HCT116 (cell line): ENCODE results near the gene C9orf78. TPM values are rescaled to one million over a fixed set of nuclear protein-coding genes. Genes with fewer than 3 reads are reported as not detected.

Experiments used
- ATAC-seq: fragments of 200-7000 bp; cut with Tn5 transposase; 2 replicates; pipeline ENCODE4 v1.9.1; 2020; ENCODE audit warnings: mild to moderate bottlenecking, moderate library complexity
- BruUV-seq: library from RNA; stranded (reverse); fragments of 400-500 nt; replicated peaks from 2 replicates; lab custom pipeline; 2021; lab: Mats Ljungman, UMichigan
- CTCF ChIA-PET: fragments of 300-600 bp; sonication (Branson Sonifier 250); formaldehyde crosslinking; loops from one replicate; lab custom pipeline; 2021; ENCODE audit warnings: antibody characterized with exemption; lab: Charles Lee
- POLR2A ChIA-PET: fragments of 300-600, 350-600 bp; sonication (Branson Sonifier 250); formaldehyde crosslinking; loops from one replicate; lab custom pipeline; 2021; ENCODE audit warnings: antibody characterized with exemption; lab: Charles Lee
- RAD21 ChIA-PET, 2 experiments: fragments of 300-600 bp; sonication (Branson Sonifier 250); formaldehyde crosslinking; loops; one replicate each; lab custom pipeline; 2023; ENCODE audit warnings: low total read pairs in 2 of 2; ENCODE audit not compliant: uncharacterized antibody in 2 of 2, unreplicated experiment in 2 of 2, low non-redundant PET in 1 of 2; lab: Charles Lee
- DNase-seq: peaks from one replicate; pipeline ENCODE4 v3.0.0-alpha.2; 2010; ENCODE audit warnings: low read depth, low spot score
- H2AFZ ChIP-seq: fragments of 200-600 bp; shearing (Covaris generic), sonication (generic); 2 replicates; pipeline ENCODE4 v1.6.1; 2017; ENCODE audit warnings: low read depth, mixed run types, mixed read lengths, antibody characterized with exemption, low read length; ENCODE audit not compliant: poor library complexity, severe bottlenecking
- H3K27ac ChIP-seq: 2 replicates; pipeline ENCODE4 v1.5.1; 2012; ENCODE audit warnings: low read depth, low read length
- H3K27me3 ChIP-seq: fragments of 200-600 bp; sonication (generic); 2 replicates; pipeline ENCODE4 v1.6.1; 2016; ENCODE audit warnings: mixed run types, low read length, mixed read lengths; ENCODE audit not compliant: insufficient read depth
- H3K36me3 ChIP-seq, 2 experiments: fragments of 200-500 bp in 1 of 2; fragments of 200-600 bp in 1 of 2; sonication (Bioruptor generic) in 1 of 2; sonication (generic) in 1 of 2; 2 replicates each; pipeline versions ENCODE4 v1.5.1 to v1.6.1; 2014 to 2016; ENCODE audit warnings: low read length in 2 of 2, inconsistent platforms in 1 of 2, mixed read lengths in 1 of 2, mixed run types in 1 of 2; ENCODE audit not compliant: insufficient read depth in 2 of 2, control insufficient read depth in 1 of 2
- H3K4me1 ChIP-seq, 2 experiments: fragments of 200-600 bp in 1 of 2; sonication (generic) in 1 of 2; 2 replicates each; pipeline versions ENCODE4 v1.5.1 to v1.6.1; 2012 to 2017; ENCODE audit warnings: low read length in 2 of 2, inconsistent platforms in 1 of 2, mild to moderate bottlenecking in 1 of 2, mixed read lengths in 1 of 2, mixed run types in 1 of 2, moderate library complexity in 1 of 2; ENCODE audit not compliant: insufficient read depth in 2 of 2, control insufficient read depth in 1 of 2
- H3K4me2 ChIP-seq: fragments of 200-600 bp; sonication (generic); 2 replicates; pipeline ENCODE4 v1.6.1; 2017; ENCODE audit warnings: mixed run types, low read length, mixed read lengths
- H3K4me3 ChIP-seq, 2 experiments: fragments of 200-600 bp in 1 of 2; sonication (generic) in 1 of 2; replicated peaks in 1 of 2; 2 replicates each; pipeline ENCODE4 v1.5.1; 2011 to 2016; ENCODE audit warnings: low read length in 2 of 2, control low read depth in 1 of 2, low read depth in 1 of 2, mild to moderate bottlenecking in 1 of 2, mixed read lengths in 1 of 2, mixed run types in 1 of 2
- H3K79me2 ChIP-seq: fragments of 200-600 bp; sonication (generic); 2 replicates; pipeline ENCODE4 v1.6.1; 2017; ENCODE audit warnings: mild to moderate bottlenecking, mixed run types, low read length, moderate library complexity, mixed read lengths; ENCODE audit not compliant: insufficient read depth
- H3K9ac ChIP-seq: fragments of 200-600 bp; sonication (generic); 2 replicates; pipeline ENCODE4 v1.6.1; 2016; ENCODE audit warnings: low read length, mixed read lengths
- H3K9me2 ChIP-seq: fragments of 200-600 bp; sonication (generic), shearing (Covaris generic); 2 replicates; pipeline ENCODE4 v1.6.1; 2017; ENCODE audit warnings: mixed run types, mild to moderate bottlenecking, moderate library complexity; ENCODE audit not compliant: insufficient read depth
- H3K9me3 ChIP-seq, 2 experiments: fragments of 200-500 bp in 1 of 2; fragments of 200-600 bp in 1 of 2; sonication (Bioruptor generic) in 1 of 2; sonication (generic) in 1 of 2; 2 replicates each; pipeline ENCODE4 v1.6.1; 2014 to 2017; ENCODE audit warnings: low read length in 2 of 2, mixed read lengths in 2 of 2, inconsistent platforms in 1 of 2, low read depth in 1 of 2, mild to moderate bottlenecking in 1 of 2, mixed run types in 1 of 2, moderate library complexity in 1 of 2; ENCODE audit not compliant: control insufficient read depth in 1 of 2, insufficient read depth in 1 of 2
- H4K20me1 ChIP-seq: fragments of 200-600 bp; sonication (generic), shearing (Covaris generic); 2 replicates; pipeline ENCODE4 v1.6.1; 2017; ENCODE audit warnings: mixed run types, mild to moderate bottlenecking, moderate library complexity; ENCODE audit not compliant: insufficient read depth
- CBX3 ChIP-seq: IDR thresholded peaks from 2 replicates; pipeline ENCODE4 v1.6.1; 2012; ENCODE audit warnings: low read depth
- CEBPB ChIP-seq: IDR thresholded peaks from 2 replicates; pipeline ENCODE4 v1.6.1; 2012; ENCODE audit warnings: low read depth
- ELF1 ChIP-seq: IDR thresholded peaks from 2 replicates; pipeline ENCODE4 v1.6.1; 2012; ENCODE audit warnings: low read depth, borderline replicate concordance
- EZH2phosphoT487 ChIP-seq: fragments of 200-600 bp; IDR thresholded peaks from 2 replicates; pipeline ENCODE4 v1.6.1; 2018; ENCODE audit warnings: antibody characterized with exemption, borderline replicate concordance
- FOSL1 ChIP-seq: IDR thresholded peaks from 2 replicates; pipeline ENCODE4 v1.6.1; 2012; ENCODE audit warnings: low read depth
- JUND ChIP-seq: IDR thresholded peaks from 2 replicates; pipeline ENCODE4 v1.6.1; 2012
- POLR2A ChIP-seq: IDR thresholded peaks from 2 replicates; pipeline ENCODE4 v1.7.0; 2011; ENCODE audit warnings: borderline replicate concordance; ENCODE audit not compliant: insufficient read depth, insufficient read length; ENCODE audit errors: extremely low read depth
- SRF ChIP-seq: IDR thresholded peaks from 2 replicates; pipeline ENCODE4 v1.6.1; 2012; ENCODE audit warnings: low read depth
- TCF7L2 ChIP-seq: IDR thresholded peaks from 2 replicates; pipeline ENCODE4 v1.7.0; 2011; ENCODE audit warnings: borderline replicate concordance, inconsistent platforms; ENCODE audit not compliant: insufficient read depth, insufficient read length; ENCODE audit errors: extremely low read depth
- YY1 ChIP-seq: IDR thresholded peaks from 2 replicates; pipeline ENCODE4 v1.6.1; 2011; ENCODE audit warnings: low read length, low read depth, moderate library complexity, mild to moderate bottlenecking; ENCODE audit not compliant: insufficient replicate concordance; ENCODE audit errors: extremely low read depth
- ZFX ChIP-seq: fragments of 450-650 bp; IDR thresholded peaks from 2 replicates; pipeline ENCODE4 v1.6.1; 2017
- ZNF274 ChIP-seq: fragments of 200-500 bp; sonication (Bioruptor generic); IDR thresholded peaks from 2 replicates; pipeline ENCODE4 v1.6.1; 2014; ENCODE audit warnings: mild to moderate bottlenecking, low read depth, low read length, inconsistent platforms
- intact Hi-C: fragments of 100-400 bp; cut with micrococcal nuclease; formaldehyde crosslinking; loops from 2 replicates; pipeline ENCODE4 v1.10.0; 2022
- total RNA-seq: library from RNA; stranded (reverse); gene quantifications from one replicate; pipeline ENCODE4 v1.2.1, GENCODE V29; 2021; ENCODE audit not compliant: unreplicated experiment
- TF ChIP-seq, protein P1 (sequence below): IDR thresholded peaks from 2 replicates; pipeline ENCODE4 v1.6.1; 2011; ENCODE audit warnings: mild to moderate bottlenecking, low read length, moderate library complexity; ENCODE audit not compliant: insufficient replicate concordance; ENCODE audit errors: extremely low read depth
- TF ChIP-seq, protein P2 (sequence below), 3 experiments: fragments of 200-600 bp in 1 of 3; sonication (generic) in 1 of 3; IDR thresholded peaks in 2 of 3; conservative IDR thresholded peaks in 1 of 3; 2 replicates each; pipeline ENCODE4 v1.5.1; 2012 to 2017; ENCODE audit warnings: low read depth in 2 of 3, low read length in 2 of 3, antibody characterized with exemption in 1 of 3, borderline replicate concordance in 1 of 3, control low read depth in 1 of 3, mild to moderate bottlenecking in 1 of 3, mixed read lengths in 1 of 3, mixed run types in 1 of 3, moderate library complexity in 1 of 3; ENCODE audit not compliant: insufficient read depth in 1 of 3

The C9orf78 gene
- total RNA-seq, 1 experiment from 2014 or later: 41.4 TPM

DNA sequence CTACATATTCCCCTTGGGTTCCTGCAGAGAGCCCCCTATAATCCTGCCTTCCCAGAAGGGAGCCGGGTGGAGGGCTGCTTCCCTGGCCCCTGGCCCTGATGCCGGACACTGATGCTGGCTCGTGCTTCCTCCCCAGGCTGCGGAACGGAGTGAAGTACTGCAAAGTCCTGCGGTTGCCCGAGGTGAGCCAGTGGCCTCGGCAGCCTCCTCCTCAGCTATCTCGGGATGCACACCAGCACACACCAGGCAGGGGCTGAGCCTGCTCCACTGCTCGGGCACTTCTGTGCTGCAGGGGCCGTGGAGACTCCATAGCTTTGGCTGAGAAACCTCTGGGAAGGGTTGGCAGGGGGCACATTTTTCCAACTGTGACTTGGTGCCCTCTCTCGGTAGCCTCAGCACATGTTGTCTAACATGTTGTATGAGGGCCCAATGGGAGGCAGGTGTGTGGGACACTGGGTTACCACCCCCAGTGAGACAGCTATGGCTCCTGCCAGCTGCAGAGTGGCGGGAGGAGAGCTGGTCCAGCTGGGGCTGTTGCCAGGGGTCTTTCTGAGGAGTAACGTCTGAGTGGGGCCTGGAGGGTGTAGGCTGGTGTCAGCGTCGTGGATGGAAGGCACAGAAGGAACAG is 38.6 kb upstream of the C9orf78 start:
- BruUV-seq: no TSS peak

More for the DNA sequence above, 38.6 kb upstream of the C9orf78 start:
- H3K4me3 ChIP-seq: no peak overlapping the region
- H3K4me2 ChIP-seq: no peak overlapping the region
- intact Hi-C loops: no loop called here
- H3K27ac ChIP-seq: no peak overlapping the region
- CTCF ChIA-PET: no interaction called here
- DNase-seq (no peak), ATAC-seq (no peak)
- TF ChIP-seq JUND (no peak), CEBPB (no peak), ZNF274 (no peak), ELF1 (no peak), SRF (no peak), FOSL1 (no peak), YY1 (no peak), ZFX (no peak), CBX3 (no peak), EZH2phosphoT487 (no peak), POLR2A (no peak), TCF7L2 (no peak)
- TF ChIP-seq, protein P1, sequence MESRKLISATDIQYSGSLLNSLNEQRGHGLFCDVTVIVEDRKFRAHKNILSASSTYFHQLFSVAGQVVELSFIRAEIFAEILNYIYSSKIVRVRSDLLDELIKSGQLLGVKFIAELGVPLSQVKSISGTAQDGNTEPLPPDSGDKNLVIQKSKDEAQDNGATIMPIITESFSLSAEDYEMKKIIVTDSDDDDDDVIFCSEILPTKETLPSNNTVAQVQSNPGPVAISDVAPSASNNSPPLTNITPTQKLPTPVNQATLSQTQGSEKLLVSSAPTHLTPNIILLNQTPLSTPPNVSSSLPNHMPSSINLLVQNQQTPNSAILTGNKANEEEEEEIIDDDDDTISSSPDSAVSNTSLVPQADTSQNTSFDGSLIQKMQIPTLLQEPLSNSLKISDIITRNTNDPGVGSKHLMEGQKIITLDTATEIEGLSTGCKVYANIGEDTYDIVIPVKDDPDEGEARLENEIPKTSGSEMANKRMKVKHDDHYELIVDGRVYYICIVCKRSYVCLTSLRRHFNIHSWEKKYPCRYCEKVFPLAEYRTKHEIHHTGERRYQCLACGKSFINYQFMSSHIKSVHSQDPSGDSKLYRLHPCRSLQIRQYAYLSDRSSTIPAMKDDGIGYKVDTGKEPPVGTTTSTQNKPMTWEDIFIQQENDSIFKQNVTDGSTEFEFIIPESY: no peak
- TF ChIP-seq, protein P2, sequence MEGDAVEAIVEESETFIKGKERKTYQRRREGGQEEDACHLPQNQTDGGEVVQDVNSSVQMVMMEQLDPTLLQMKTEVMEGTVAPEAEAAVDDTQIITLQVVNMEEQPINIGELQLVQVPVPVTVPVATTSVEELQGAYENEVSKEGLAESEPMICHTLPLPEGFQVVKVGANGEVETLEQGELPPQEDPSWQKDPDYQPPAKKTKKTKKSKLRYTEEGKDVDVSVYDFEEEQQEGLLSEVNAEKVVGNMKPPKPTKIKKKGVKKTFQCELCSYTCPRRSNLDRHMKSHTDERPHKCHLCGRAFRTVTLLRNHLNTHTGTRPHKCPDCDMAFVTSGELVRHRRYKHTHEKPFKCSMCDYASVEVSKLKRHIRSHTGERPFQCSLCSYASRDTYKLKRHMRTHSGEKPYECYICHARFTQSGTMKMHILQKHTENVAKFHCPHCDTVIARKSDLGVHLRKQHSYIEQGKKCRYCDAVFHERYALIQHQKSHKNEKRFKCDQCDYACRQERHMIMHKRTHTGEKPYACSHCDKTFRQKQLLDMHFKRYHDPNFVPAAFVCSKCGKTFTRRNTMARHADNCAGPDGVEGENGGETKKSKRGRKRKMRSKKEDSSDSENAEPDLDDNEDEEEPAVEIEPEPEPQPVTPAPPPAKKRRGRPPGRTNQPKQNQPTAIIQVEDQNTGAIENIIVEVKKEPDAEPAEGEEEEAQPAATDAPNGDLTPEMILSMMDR (IDR thresholded peaks at IDR 0.05 in 2 of 3, conservative IDR thresholded peaks at IDR 0.05 in 1 of 3; ENCODE audit: borderline replicate concordance in 1 of 3, insufficient read depth in 1 of 3, low read depth in 2 of 3, low read length in 2 of 3): no peak
- H3K36me3 ChIP-seq: no peaks in the 10 kb centered on the region
- no peaks in the 10 kb centered on the region for H3K9me3 ChIP-seq
- no peaks in the 10 kb centered on the region for H3K27me3 ChIP-seq
- no peaks in the 10 kb centered on the region for H4K20me1 ChIP-seq
- H3K9ac ChIP-seq: no peak overlapping the region
- RAD21 ChIA-PET: no interaction called here
- POLR2A ChIA-PET: no interaction called here
- no peaks in the 10 kb centered on the region for H3K4me1 ChIP-seq
- no peak overlapping the region for H2AFZ ChIP-seq
- no peaks in the 10 kb centered on the region for H3K79me2 ChIP-seq
- H3K9me2 ChIP-seq: no peaks in the 10 kb centered on the region
